Measurements from ENCODE around the gene CDH13.

Gene CDH13

DNA sequence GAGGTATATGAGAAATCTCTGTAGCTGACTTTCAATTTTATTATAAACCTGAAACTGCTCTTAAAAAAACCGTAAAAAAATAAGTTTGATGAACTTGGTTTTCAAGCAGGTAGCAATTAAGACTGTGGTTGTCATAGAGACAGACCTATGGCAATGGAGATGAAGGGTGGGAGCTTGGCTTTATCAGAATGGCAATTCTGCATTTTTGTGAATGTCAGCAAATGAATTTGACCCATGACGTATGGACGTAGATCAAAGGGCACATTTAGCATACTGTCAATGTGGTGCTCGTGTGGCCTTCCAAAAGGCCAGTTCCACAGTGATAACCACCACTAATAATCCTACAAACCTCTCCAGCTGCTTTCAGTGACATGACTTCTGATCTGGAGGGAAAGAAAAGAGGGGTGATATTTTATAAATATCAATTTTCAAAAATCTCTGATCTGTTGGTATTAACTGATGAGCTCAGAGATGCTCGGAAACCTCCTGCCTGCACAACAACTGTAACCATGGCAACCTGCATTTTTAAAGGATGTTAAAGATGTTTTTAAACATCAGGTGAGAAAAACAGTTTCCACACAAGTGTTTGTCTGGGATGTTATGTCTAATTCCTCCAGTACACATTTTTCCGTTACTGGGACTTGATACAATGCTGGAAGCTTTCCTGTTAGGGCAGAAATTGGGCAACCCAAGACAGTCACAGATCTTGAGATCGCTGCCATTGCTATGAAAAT lies 533.7 kb downstream of the CDH13 start:
- no peak for TF ChIP-seq ZNF8 (CRISPR knock-in tag; IDR thresholded peaks at IDR 0.05)
- ATAC-seq = no peak

DNA sequence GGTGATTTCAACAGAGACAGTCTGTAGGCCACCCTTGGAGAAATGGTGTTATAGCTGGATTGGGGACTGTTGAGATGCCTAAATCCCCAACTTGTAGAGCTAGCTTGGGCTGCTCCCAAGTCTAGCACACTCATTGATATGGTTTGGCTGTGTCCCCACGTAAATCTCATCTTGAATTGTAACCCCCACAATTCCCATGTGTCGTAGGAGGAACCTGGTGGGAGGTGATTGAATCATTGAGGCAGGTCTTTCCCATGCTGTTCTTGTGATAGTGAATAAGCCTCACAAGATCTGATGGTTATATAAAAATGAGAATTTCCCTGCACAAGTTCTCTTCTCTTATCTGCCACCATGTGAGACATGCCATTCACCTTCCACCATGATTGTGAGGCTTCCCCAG lies 536.0 kb downstream of the CDH13 start:
- ATAC-seq = no peak

DNA sequence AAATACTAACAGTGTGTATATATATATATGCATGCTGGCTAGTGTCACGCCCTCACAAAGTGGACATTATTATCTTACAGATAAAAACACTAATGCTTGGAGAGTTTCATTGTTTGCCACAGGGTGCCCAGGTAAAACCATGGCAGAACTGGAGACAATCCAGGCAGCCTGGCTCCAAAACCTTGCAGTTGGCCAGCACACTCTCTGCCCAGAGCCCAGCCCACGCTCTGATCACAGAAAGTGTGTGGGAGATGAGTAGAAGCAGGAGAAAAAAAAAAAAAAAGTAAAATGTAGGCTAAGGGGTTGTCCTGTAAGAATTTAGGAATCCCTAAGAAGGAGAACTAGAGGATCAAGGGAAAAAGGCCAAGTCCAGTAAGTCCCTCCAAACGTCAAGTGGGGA lies 538.0 kb downstream of the CDH13 start:
- TF ChIP-seq RARB (CRISPR knock-in tag; IDR thresholded peaks at IDR 0.05) (no peak), ZFP3 (CRISPR knock-in tag; IDR thresholded peaks at IDR 0.05) (no peak), CSDC2 (CRISPR knock-in tag; IDR thresholded peaks at IDR 0.05) (no peak), ARNTL (CRISPR knock-in tag; IDR thresholded peaks at IDR 0.05; ENCODE audit: borderline replicate concordance, low read depth) (no peak), GLIS3 (CRISPR knock-in tag; IDR thresholded peaks at IDR 0.05) (no peak), OSR1 (CRISPR knock-in tag; IDR thresholded peaks at IDR 0.05) (no peak), TCF4 (CRISPR knock-in tag; IDR thresholded peaks at IDR 0.05; ENCODE audit: borderline replicate concordance) (no peak), ZC3H10 (CRISPR knock-in tag; IDR thresholded peaks at IDR 0.05) (no peak)
- TF ChIP-seq, protein P1, sequence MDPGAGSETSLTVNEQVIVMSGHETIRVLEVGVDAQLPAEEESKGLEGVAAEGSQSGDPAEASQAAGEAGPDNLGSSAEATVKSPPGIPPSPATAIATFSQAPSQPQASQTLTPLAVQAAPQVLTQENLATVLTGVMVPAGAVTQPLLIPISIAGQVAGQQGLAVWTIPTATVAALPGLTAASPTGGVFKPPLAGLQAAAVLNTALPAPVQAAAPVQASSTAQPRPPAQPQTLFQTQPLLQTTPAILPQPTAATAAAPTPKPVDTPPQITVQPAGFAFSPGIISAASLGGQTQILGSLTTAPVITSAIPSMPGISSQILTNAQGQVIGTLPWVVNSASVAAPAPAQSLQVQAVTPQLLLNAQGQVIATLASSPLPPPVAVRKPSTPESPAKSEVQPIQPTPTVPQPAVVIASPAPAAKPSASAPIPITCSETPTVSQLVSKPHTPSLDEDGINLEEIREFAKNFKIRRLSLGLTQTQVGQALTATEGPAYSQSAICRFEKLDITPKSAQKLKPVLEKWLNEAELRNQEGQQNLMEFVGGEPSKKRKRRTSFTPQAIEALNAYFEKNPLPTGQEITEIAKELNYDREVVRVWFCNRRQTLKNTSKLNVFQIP (CRISPR knock-in tag; IDR thresholded peaks at IDR 0.05; ENCODE audit: borderline replicate concordance, low read depth) = no peak
- ATAC-seq = no peak

More for the DNA sequence above, 536.0 kb downstream of the CDH13 start:
- TF ChIP-seq ZNF565 (CRISPR knock-in tag; conservative IDR thresholded peaks at IDR 0.05; ENCODE audit: low read depth) (no peak), ZNF8 (CRISPR knock-in tag; IDR thresholded peaks at IDR 0.05) (no peak), TOX (CRISPR knock-in tag; IDR thresholded peaks at IDR 0.05; ENCODE audit: borderline replicate concordance) (no peak), ARNTL (CRISPR knock-in tag; IDR thresholded peaks at IDR 0.05; ENCODE audit: borderline replicate concordance, low read depth) (no peak), OSR1 (CRISPR knock-in tag; IDR thresholded peaks at IDR 0.05) (no peak), ZFP3 (CRISPR knock-in tag; IDR thresholded peaks at IDR 0.05) (no peak), ZNF70 (CRISPR knock-in tag; IDR thresholded peaks at IDR 0.05) (no peak)
- TF ChIP-seq, protein P2, sequence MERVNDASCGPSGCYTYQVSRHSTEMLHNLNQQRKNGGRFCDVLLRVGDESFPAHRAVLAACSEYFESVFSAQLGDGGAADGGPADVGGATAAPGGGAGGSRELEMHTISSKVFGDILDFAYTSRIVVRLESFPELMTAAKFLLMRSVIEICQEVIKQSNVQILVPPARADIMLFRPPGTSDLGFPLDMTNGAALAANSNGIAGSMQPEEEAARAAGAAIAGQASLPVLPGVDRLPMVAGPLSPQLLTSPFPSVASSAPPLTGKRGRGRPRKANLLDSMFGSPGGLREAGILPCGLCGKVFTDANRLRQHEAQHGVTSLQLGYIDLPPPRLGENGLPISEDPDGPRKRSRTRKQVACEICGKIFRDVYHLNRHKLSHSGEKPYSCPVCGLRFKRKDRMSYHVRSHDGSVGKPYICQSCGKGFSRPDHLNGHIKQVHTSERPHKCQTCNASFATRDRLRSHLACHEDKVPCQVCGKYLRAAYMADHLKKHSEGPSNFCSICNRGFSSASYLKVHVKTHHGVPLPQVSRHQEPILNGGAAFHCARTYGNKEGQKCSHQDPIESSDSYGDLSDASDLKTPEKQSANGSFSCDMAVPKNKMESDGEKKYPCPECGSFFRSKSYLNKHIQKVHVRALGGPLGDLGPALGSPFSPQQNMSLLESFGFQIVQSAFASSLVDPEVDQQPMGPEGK (CRISPR knock-in tag; IDR thresholded peaks at IDR 0.05; ENCODE audit: borderline replicate concordance) = no peak
- TF ChIP-seq, protein P3, sequence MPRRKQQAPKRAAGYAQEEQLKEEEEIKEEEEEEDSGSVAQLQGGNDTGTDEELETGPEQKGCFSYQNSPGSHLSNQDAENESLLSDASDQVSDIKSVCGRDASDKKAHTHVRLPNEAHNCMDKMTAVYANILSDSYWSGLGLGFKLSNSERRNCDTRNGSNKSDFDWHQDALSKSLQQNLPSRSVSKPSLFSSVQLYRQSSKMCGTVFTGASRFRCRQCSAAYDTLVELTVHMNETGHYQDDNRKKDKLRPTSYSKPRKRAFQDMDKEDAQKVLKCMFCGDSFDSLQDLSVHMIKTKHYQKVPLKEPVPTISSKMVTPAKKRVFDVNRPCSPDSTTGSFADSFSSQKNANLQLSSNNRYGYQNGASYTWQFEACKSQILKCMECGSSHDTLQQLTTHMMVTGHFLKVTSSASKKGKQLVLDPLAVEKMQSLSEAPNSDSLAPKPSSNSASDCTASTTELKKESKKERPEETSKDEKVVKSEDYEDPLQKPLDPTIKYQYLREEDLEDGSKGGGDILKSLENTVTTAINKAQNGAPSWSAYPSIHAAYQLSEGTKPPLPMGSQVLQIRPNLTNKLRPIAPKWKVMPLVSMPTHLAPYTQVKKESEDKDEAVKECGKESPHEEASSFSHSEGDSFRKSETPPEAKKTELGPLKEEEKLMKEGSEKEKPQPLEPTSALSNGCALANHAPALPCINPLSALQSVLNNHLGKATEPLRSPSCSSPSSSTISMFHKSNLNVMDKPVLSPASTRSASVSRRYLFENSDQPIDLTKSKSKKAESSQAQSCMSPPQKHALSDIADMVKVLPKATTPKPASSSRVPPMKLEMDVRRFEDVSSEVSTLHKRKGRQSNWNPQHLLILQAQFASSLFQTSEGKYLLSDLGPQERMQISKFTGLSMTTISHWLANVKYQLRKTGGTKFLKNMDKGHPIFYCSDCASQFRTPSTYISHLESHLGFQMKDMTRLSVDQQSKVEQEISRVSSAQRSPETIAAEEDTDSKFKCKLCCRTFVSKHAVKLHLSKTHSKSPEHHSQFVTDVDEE (CRISPR knock-in tag; IDR thresholded peaks at IDR 0.05) = no peak

DNA sequence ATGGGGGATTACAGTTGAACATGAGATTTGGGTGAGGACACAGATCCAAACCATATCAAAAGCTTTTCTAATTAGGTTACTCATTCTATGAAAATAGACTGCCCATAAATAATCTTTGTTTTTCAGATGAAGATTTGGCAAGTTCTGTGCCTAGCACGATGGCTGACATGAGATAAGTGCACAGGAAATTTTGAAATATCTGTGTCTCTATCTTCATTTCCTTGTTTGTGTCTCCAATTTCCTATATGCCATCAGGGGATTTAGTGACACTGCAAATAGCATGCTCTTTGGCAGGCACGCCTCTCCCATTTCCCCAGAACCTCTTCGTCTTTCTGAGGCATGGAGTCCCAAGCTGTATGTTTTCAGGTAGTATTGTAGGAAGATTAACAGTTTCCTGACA lies 544.6 kb downstream of the CDH13 start:
- TF ChIP-seq ARNTL (CRISPR knock-in tag; IDR thresholded peaks at IDR 0.05; ENCODE audit: borderline replicate concordance, low read depth) = no peak
- no peak for TF ChIP-seq ZC3H10 (CRISPR knock-in tag; IDR thresholded peaks at IDR 0.05)
- TF ChIP-seq TCF4 (CRISPR knock-in tag; IDR thresholded peaks at IDR 0.05; ENCODE audit: borderline replicate concordance) = no peak
- TF ChIP-seq ISL1 (CRISPR knock-in tag; IDR thresholded peaks at IDR 0.05) = no peak
- TF ChIP-seq ZFP30 (CRISPR knock-in tag; IDR thresholded peaks at IDR 0.05) = no peak
- no peak for ATAC-seq

DNA sequence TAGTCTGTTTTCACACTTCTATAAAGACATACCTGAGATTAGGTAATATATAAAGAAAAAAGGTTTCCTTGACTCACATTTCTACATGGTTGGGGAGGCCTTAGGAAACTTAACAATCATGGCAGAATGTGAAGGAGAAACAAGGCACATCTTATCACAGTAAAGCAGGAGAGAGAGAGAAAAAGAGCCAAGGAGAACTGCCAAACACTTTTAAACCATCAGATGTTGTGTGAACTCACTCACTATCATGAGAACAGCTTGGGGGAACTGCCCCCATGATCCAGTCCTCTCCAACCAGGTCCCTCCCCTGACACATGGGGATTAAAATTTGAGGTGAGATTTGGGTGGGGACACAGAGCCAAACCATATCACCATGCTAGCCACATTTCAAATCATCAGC lies 547.9 kb downstream of the CDH13 start:
- no peak for ATAC-seq
- TF ChIP-seq ZFP3 (CRISPR knock-in tag; IDR thresholded peaks at IDR 0.05) (no peak), ZFP30 (CRISPR knock-in tag; IDR thresholded peaks at IDR 0.05) (no peak), RARB (CRISPR knock-in tag; IDR thresholded peaks at IDR 0.05) (no peak), ESRRG (CRISPR knock-in tag; IDR thresholded peaks at IDR 0.05) (no peak), CSDC2 (CRISPR knock-in tag; IDR thresholded peaks at IDR 0.05) (no peak), ZNF565 (CRISPR knock-in tag; conservative IDR thresholded peaks at IDR 0.05; ENCODE audit: low read depth) (no peak), GLIS3 (CRISPR knock-in tag; IDR thresholded peaks at IDR 0.05) (no peak), PPARA (CRISPR knock-in tag; IDR thresholded peaks at IDR 0.05; ENCODE audit: borderline replicate concordance) (no peak), ZC3H10 (CRISPR knock-in tag; IDR thresholded peaks at IDR 0.05) (no peak), ISL1 (CRISPR knock-in tag; IDR thresholded peaks at IDR 0.05) (no peak)
- TF ChIP-seq, protein P3 (CRISPR knock-in tag; IDR thresholded peaks at IDR 0.05) = no peak
- TF ChIP-seq, protein P4, sequence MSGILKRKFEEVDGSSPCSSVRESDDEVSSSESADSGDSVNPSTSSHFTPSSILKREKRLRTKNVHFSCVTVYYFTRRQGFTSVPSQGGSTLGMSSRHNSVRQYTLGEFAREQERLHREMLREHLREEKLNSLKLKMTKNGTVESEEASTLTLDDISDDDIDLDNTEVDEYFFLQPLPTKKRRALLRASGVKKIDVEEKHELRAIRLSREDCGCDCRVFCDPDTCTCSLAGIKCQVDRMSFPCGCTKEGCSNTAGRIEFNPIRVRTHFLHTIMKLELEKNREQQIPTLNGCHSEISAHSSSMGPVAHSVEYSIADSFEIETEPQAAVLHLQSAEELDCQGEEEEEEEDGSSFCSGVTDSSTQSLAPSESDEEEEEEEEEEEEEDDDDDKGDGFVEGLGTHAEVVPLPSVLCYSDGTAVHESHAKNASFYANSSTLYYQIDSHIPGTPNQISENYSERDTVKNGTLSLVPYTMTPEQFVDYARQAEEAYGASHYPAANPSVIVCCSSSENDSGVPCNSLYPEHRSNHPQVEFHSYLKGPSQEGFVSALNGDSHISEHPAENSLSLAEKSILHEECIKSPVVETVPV (CRISPR knock-in tag; IDR thresholded peaks at IDR 0.05) = no peak
- TF ChIP-seq, protein P2 (CRISPR knock-in tag; IDR thresholded peaks at IDR 0.05; ENCODE audit: borderline replicate concordance) = no peak

Data from SK-N-SH treated with all-trans-retinoic acid at 6 μM for 48 hours (cell line).